HepG2 (cell line): ENCODE results near the gene SFMBT1. TPM values are rescaled to one million over a fixed set of nuclear protein-coding genes. Genes with fewer than 3 reads are reported as not detected.

ENCODE experiments used
- ATAC-seq: fragments of 200-7000 bp; cut with Tn5 transposase; 3 replicates; pipeline ENCODE4 v1.9.1; 2020; ENCODE audit warnings: mild to moderate bottlenecking, moderate library complexity
- BruUV-seq: library from RNA; stranded (reverse); fragments of 400-500 nt; replicated peaks from 2 replicates; lab custom pipeline; 2021; lab: Mats Ljungman, UMichigan
- CTCF ChIA-PET: fragments of 300-600 bp; formaldehyde crosslinking; extraction: SDS; loops from one replicate; lab custom pipeline; 2021; ENCODE audit warnings: low total read pairs, inconsistent platforms, low intra/inter-chr PET ratio; lab: Yijun Ruan, JAX
- POLR2A ChIA-PET: fragments of 350-600 bp; sonication (Branson Sonifier 250); formaldehyde crosslinking; loops from one replicate; lab custom pipeline; 2020; ENCODE audit warnings: antibody characterized with exemption, inconsistent platforms; lab: Yijun Ruan, JAX
- DNase-seq: peaks from one replicate; pipeline ENCODE4 v3.0.0-alpha.2; 2015; ENCODE audit warnings: low spot score
- FAIRE-seq: peaks from 3 replicates; lab custom pipeline; 2011; peaks lifted over from hg19 to GRCh38; lab: Jason Lieb, UNC
- H2AFZ ChIP-seq: one replicate; pipeline ENCODE4 v1.6.1; 2011; ENCODE audit warnings: low read length, inconsistent platforms
- H3K27ac ChIP-seq: fragments of 300-600 bp; 3 replicates; pipeline ENCODE4 v1.8.0; 2011; ENCODE audit warnings: mixed run types, mild to moderate bottlenecking, mixed read lengths, low read length, inconsistent platforms; ENCODE audit not compliant: insufficient read depth; ENCODE audit errors: extremely low read length
- H3K27me3 ChIP-seq, 2 experiments: fragments of 200-600 bp in 1 of 2; 2 replicates in 1 of 2; 3 replicates in 1 of 2; pipeline versions ENCODE4 v1.6.0 to v1.8.0; 2011; ENCODE audit warnings: low read length in 2 of 2, mild to moderate bottlenecking in 2 of 2, moderate library complexity in 2 of 2, inconsistent platforms in 1 of 2; ENCODE audit not compliant: insufficient read depth in 2 of 2, control insufficient read depth in 1 of 2
- H3K36me3 ChIP-seq, 2 experiments: fragments of 200-600 bp in 1 of 2; replicated peaks in 1 of 2; 2 replicates in 1 of 2; 3 replicates in 1 of 2; pipeline versions ENCODE4 v1.5.1 to v1.8.0; 2011; ENCODE audit warnings: low read length in 2 of 2, inconsistent platforms in 1 of 2; ENCODE audit not compliant: insufficient read depth in 2 of 2, control insufficient read depth in 1 of 2
- H3K4me1 ChIP-seq: 2 replicates; pipeline ENCODE4 v1.5.1; 2012; ENCODE audit warnings: low read length, inconsistent platforms; ENCODE audit not compliant: insufficient read depth
- H3K4me2 ChIP-seq: 2 replicates; pipeline ENCODE4 v1.6.0; 2011; ENCODE audit warnings: low read depth, low read length, inconsistent platforms
- H3K4me3 ChIP-seq, 3 experiments: fragments of 200-600 bp in 1 of 3; sonication (generic), shearing (Covaris generic) in 1 of 3; replicated peaks in 1 of 3; 2 replicates each; pipeline ENCODE4 v1.5.1; 2011 to 2016; ENCODE audit warnings: low read length in 3 of 3, inconsistent platforms in 2 of 3, low read depth in 2 of 3, mild to moderate bottlenecking in 2 of 3, control low read depth in 1 of 3, mixed read lengths in 1 of 3; ENCODE audit not compliant: insufficient read depth in 1 of 3
- H3K79me2 ChIP-seq: one replicate; pipeline ENCODE4 v1.6.1; 2011; ENCODE audit warnings: low read length, inconsistent platforms; ENCODE audit not compliant: insufficient read depth
- H3K9ac ChIP-seq: 2 replicates; pipeline ENCODE4 v1.6.0; 2011; ENCODE audit warnings: mild to moderate bottlenecking, low read depth, low read length, inconsistent platforms; ENCODE audit not compliant: insufficient read depth
- H3K9me3 ChIP-seq: 2 replicates; pipeline ENCODE4 v1.5.1; 2012; ENCODE audit warnings: mild to moderate bottlenecking, low read length
- H4K20me1 ChIP-seq: 2 replicates; pipeline ENCODE4 v1.6.0; 2011; ENCODE audit warnings: inconsistent platforms, mild to moderate bottlenecking, low read length, moderate library complexity; ENCODE audit not compliant: insufficient read depth
- ATAD3A ChIP-seq: sonication (generic); formaldehyde crosslinking; IDR thresholded peaks from 2 replicates; pipeline ENCODE4 v1.4.0; 2020; ENCODE audit warnings: missing genetic modification reagents
- CAMTA2 ChIP-seq: sonication (generic); formaldehyde crosslinking; IDR thresholded peaks from 2 replicates; pipeline ENCODE4 v1.4.0; 2020; ENCODE audit warnings: mild to moderate bottlenecking, missing genetic modification reagents, borderline replicate concordance
- DMAP1 ChIP-seq: IDR thresholded peaks from 2 replicates; pipeline ENCODE4 v1.6.1; 2016
- GABPB1 ChIP-seq: IDR thresholded peaks from 2 replicates; pipeline ENCODE4 v1.6.1; 2016; ENCODE audit warnings: mild to moderate bottlenecking, missing genetic modification reagents, moderate library complexity, missing compliant biosample characterization
- MAFF ChIP-seq: IDR thresholded peaks from 2 replicates; pipeline ENCODE4 v1.6.1; 2011; ENCODE audit warnings: low read depth, low read length, improper control_type of control experiment
- MAFK ChIP-seq, 2 experiments: IDR thresholded peaks in 1 of 2; conservative IDR thresholded peaks in 1 of 2; 2 replicates each; pipeline ENCODE4 v1.6.1; 2011; ENCODE audit warnings: improper control_type of control experiment in 2 of 2, low read length in 2 of 2
- SAFB2 ChIP-seq: sonication (generic); formaldehyde crosslinking; IDR thresholded peaks from 2 replicates; pipeline ENCODE4 v1.5.1; 2020; ENCODE audit warnings: missing genetic modification reagents, low read depth, mild to moderate bottlenecking, borderline replicate concordance
- ZFAT ChIP-seq: sonication (generic); formaldehyde crosslinking; conservative IDR thresholded peaks from 2 replicates; pipeline ENCODE4 v1.8.1; 2023; ENCODE audit warnings: missing genetic modification reagents, inconsistent platforms
- ZNF441 ChIP-seq: sonication (generic); formaldehyde crosslinking; IDR thresholded peaks from 2 replicates; pipeline ENCODE4 v1.7.0; 2021; ENCODE audit warnings: missing genetic modification reagents, borderline replicate concordance
- ZNF773 ChIP-seq: sonication (generic); formaldehyde crosslinking; IDR thresholded peaks from 2 replicates; pipeline ENCODE4 v1.4.0; 2020; ENCODE audit warnings: missing genetic modification reagents, borderline replicate concordance
- ZSCAN9 ChIP-seq: IDR thresholded peaks from 2 replicates; pipeline ENCODE4 v1.6.1; 2016; ENCODE audit warnings: borderline replicate concordance
- WGBS: methylation state at CpG from one replicate; pipeline ENCODE4 v1.1.6; 2017; ENCODE audit warnings: low lambda C conversion rate; 5-methylcytosine and 5-hydroxymethylcytosine counted together
- in situ Hi-C: cut with HindIII; loops from 2 replicates; pipeline ENCODE4 v1.10.0; 2017; ENCODE audit warnings: low pct_unique_long_range_greater_than_20kb; ENCODE audit not compliant: extremely low pct_ligation_motif_present
- intact Hi-C: fragments of 100-400 bp; cut with micrococcal nuclease; formaldehyde crosslinking; loops from one replicate; pipeline ENCODE4 v1.10.0; 2022; ENCODE audit not compliant: unreplicated experiment
- polyA plus RNA-seq, 8 experiments: library from polyadenylated mRNA; depleted of rRNA in 3 of 8; stranded (reverse) in 7 of 8; unstranded in 1 of 8; fragments of >200 nt; fragmentation: Illumina TruSeq in 4 of 8; extraction: Trizol in 4 of 8; gene quantifications; 2 replicates each; pipeline versions ENCODE4 v1.2.1 to v1.2.3, GENCODE V29; 2011 to 2016; ENCODE audit warnings: low read depth in 4 of 8, missing spikeins in 1 of 8, mixed read lengths in 1 of 8; ENCODE audit not compliant: insufficient read depth in 1 of 8
- total RNA-seq, 5 experiments: library from RNA; depleted of rRNA; stranded (reverse); fragments of >200 nt; fragmentation: Illumina TruSeq; extraction: Trizol; gene quantifications; 2 replicates each; pipeline ENCODE4 v1.2.3, GENCODE V29; 2016; ENCODE audit warnings: low read depth in 1 of 5
- TF ChIP-seq, protein P1 (sequence below): sonication (generic); formaldehyde crosslinking; IDR thresholded peaks from 2 replicates; pipeline ENCODE4 v1.4.0; 2020; ENCODE audit warnings: missing genetic modification reagents
- TF ChIP-seq, protein P2 (sequence below): sonication (generic); formaldehyde crosslinking; IDR thresholded peaks from 2 replicates; pipeline ENCODE4 v1.5.0; 2020; ENCODE audit warnings: mild to moderate bottlenecking, low read depth, missing genetic modification reagents, borderline replicate concordance

SFMBT1 gene
- total and polyA plus RNA-seq, 2 of the 13 experiments (the other 11 are each of a cell fraction or from before 2014, with no cell fraction given): 3.8 to 12.8 TPM

DNA sequence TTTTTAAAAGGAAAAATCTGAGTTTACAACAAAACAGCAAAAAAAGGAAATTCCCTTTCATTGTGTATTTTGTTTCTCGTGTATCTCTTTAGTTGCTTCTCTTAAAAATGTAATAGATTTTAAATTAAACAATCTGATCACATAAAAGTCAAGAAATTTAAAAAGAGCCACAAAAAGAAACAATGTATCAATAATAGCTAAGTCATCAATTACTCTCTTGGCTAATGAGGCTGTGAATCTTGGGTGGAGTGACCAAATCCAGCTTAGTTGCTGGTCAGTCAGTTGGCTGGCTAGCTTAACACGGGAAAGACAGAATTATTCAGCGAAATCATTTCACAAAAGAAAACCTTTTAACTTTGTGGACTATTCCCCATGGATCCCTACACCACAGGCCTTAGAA is 3.2 kb downstream of the SFMBT1 start:
- Histone ChIP-seq H3K4me3 (no peak overlapping the region), H3K4me1 (peaks cover 57% of the 10 kb centered on the region), H2AFZ (no peak overlapping the region), H3K79me2 (peaks cover 50% of the 10 kb centered on the region), H4K20me1 (peaks cover 20% of the 10 kb centered on the region), H3K4me2 (no peak overlapping the region), H3K9ac (no peak overlapping the region), H3K27ac (no peak overlapping the region), H3K36me3 (no peaks in the 10 kb centered on the region), H3K27me3 (no peaks in the 10 kb centered on the region; a peak in 1 of 5 replicates), H3K9me3 (no peaks in the 10 kb centered on the region)
- FAIRE-seq (no peak), ATAC-seq (no peak), DNase-seq (no peak)
- WGBS: 92% methylated on average over 3 of the region's 3 CpGs
- TF ChIP-seq DMAP1: no peak
- TF ChIP-seq ATAD3A (CRISPR knock-in tag): no peak
- no peak for TF ChIP-seq ZSCAN9 (CRISPR knock-in tag)
- TF ChIP-seq, protein P1, sequence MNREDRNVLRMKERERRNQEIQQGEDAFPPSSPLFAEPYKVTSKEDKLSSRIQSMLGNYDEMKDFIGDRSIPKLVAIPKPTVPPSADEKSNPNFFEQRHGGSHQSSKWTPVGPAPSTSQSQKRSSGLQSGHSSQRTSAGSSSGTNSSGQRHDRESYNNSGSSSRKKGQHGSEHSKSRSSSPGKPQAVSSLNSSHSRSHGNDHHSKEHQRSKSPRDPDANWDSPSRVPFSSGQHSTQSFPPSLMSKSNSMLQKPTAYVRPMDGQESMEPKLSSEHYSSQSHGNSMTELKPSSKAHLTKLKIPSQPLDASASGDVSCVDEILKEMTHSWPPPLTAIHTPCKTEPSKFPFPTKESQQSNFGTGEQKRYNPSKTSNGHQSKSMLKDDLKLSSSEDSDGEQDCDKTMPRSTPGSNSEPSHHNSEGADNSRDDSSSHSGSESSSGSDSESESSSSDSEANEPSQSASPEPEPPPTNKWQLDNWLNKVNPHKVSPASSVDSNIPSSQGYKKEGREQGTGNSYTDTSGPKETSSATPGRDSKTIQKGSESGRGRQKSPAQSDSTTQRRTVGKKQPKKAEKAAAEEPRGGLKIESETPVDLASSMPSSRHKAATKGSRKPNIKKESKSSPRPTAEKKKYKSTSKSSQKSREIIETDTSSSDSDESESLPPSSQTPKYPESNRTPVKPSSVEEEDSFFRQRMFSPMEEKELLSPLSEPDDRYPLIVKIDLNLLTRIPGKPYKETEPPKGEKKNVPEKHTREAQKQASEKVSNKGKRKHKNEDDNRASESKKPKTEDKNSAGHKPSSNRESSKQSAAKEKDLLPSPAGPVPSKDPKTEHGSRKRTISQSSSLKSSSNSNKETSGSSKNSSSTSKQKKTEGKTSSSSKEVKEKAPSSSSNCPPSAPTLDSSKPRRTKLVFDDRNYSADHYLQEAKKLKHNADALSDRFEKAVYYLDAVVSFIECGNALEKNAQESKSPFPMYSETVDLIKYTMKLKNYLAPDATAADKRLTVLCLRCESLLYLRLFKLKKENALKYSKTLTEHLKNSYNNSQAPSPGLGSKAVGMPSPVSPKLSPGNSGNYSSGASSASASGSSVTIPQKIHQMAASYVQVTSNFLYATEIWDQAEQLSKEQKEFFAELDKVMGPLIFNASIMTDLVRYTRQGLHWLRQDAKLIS: no peak
- no peak for TF ChIP-seq CAMTA2 (CRISPR knock-in tag)
- no peak for TF ChIP-seq ZNF441 (CRISPR knock-in tag)
- TF ChIP-seq ZNF773 (CRISPR knock-in tag): no peak
- TF ChIP-seq ZFAT (CRISPR knock-in tag): no peak
- TF ChIP-seq MAFK (conservative IDR thresholded peaks at IDR 0.05 in 1 of 2, IDR thresholded peaks at IDR 0.05 in 1 of 2; ENCODE audit: low read length in 2 of 2): peak; percentile 85
- TF ChIP-seq SAFB2: no peak
- no peak for TF ChIP-seq GABPB1 (CRISPR knock-in tag)
- TF ChIP-seq, protein P2, sequence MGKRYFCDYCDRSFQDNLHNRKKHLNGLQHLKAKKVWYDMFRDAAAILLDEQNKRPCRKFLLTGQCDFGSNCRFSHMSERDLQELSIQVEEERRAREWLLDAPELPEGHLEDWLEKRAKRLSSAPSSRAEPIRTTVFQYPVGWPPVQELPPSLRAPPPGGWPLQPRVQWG (CRISPR knock-in tag): no peak
- TF ChIP-seq MAFF: peak; percentile 84
- ChIA-PET CTCF (no interaction called here), POLR2A (no interaction called here)
- BruUV-seq: no TSS peak
- intact Hi-C loops: loop anchor here (5.0 kb wide), 1 partner anchor 40 kb away; no protein-coding TSS in a partner anchor
- in situ Hi-C loops: no loop called here
